H1 (cell line): ENCODE data around the gene HTD2. TPM values are rescaled to one million over a fixed set of nuclear protein-coding genes. Genes with fewer than 3 reads are reported as not detected.
A peak's percentile ranks its signal among the peaks of the same experiment; 100 is the strongest.

Source experiments
- ATF2 ChIP-seq: IDR thresholded peaks from 2 replicates; pipeline ENCODE4 v1.6.1; 2012; ENCODE audit warnings: low read length, inconsistent platforms
- BCL11A ChIP-seq, 2 experiments: IDR thresholded peaks; one replicate each; pipeline ENCODE4 v1.6.1; 2011; ENCODE audit warnings: low read depth in 2 of 2, low read length in 2 of 2, mild to moderate bottlenecking in 2 of 2
- CEBPB ChIP-seq: IDR thresholded peaks from 2 replicates; pipeline ENCODE4 v1.6.1; 2012; ENCODE audit warnings: low read depth, low read length
- CHD2 ChIP-seq: IDR thresholded peaks from 2 replicates; pipeline ENCODE4 v1.6.1; 2012; ENCODE audit warnings: low read length, improper control_type of control experiment
- CTCF ChIP-seq, 3 experiments: IDR thresholded peaks; 1 replicate in 2 of 3; 2 replicates in 1 of 3; pipeline versions ENCODE4 v1.5.1 to v1.6.1; 2011; ENCODE audit warnings: low read length in 3 of 3, mild to moderate bottlenecking in 3 of 3, inconsistent platforms in 2 of 3, low read depth in 1 of 3, moderate library complexity in 1 of 3; ENCODE audit not compliant: insufficient read depth in 1 of 3; ENCODE audit errors: control extremely low read depth in 1 of 3
- FOSL1 ChIP-seq: IDR thresholded peaks from 2 replicates; pipeline ENCODE4 v1.6.1; 2011; ENCODE audit warnings: mild to moderate bottlenecking, low read depth, low read length, moderate library complexity; ENCODE audit not compliant: insufficient read depth
- GTF2F1 ChIP-seq: IDR thresholded peaks from 2 replicates; pipeline ENCODE4 v1.6.1; 2012; ENCODE audit warnings: low read depth, low read length, improper control_type of control experiment, borderline replicate concordance
- JUN ChIP-seq: IDR thresholded peaks from 2 replicates; pipeline ENCODE4 v1.6.1; 2011; ENCODE audit warnings: low read depth, mild to moderate bottlenecking, improper control_type of control experiment, low read length
- KDM5A ChIP-seq: fragments of 200-600 bp; IDR thresholded peaks from 2 replicates; pipeline ENCODE4 v1.7.1; 2012; ENCODE audit warnings: mild to moderate bottlenecking, low read length, inconsistent platforms, mixed read lengths
- MAX ChIP-seq: IDR thresholded peaks from 2 replicates; pipeline ENCODE4 v1.6.1; 2012; ENCODE audit warnings: inconsistent platforms
- NANOG ChIP-seq: IDR thresholded peaks from 2 replicates; pipeline ENCODE4 v1.6.1; 2011; ENCODE audit warnings: low read length, low read depth, mild to moderate bottlenecking, inconsistent platforms; ENCODE audit not compliant: insufficient read depth, poor library complexity, severe bottlenecking
- NRF1 ChIP-seq: IDR thresholded peaks from 2 replicates; pipeline ENCODE4 v1.6.1; 2011; ENCODE audit warnings: mild to moderate bottlenecking, low read depth, low read length, improper control_type of control experiment
- POLR2AphosphoS5 ChIP-seq: IDR thresholded peaks from 2 replicates; pipeline ENCODE4 v1.6.1; 2011; ENCODE audit warnings: low read depth, low read length
- RAD21 ChIP-seq, 2 experiments: IDR thresholded peaks in 1 of 2; conservative IDR thresholded peaks in 1 of 2; 2 replicates each; pipeline ENCODE4 v1.6.1; 2011; ENCODE audit warnings: low read depth in 2 of 2, low read length in 2 of 2, improper control_type of control experiment in 1 of 2, inconsistent platforms in 1 of 2, mild to moderate bottlenecking in 1 of 2, moderate library complexity in 1 of 2
- SAP30 ChIP-seq: fragments of 300-600 bp; sonication (generic); IDR thresholded peaks from 2 replicates; pipeline ENCODE4 v1.7.1; 2012; ENCODE audit warnings: low read length, moderate library complexity, mild to moderate bottlenecking, inconsistent platforms; ENCODE audit not compliant: insufficient read depth, insufficient replicate concordance
- SIN3A ChIP-seq, 2 experiments: IDR thresholded peaks in 1 of 2; conservative IDR thresholded peaks in 1 of 2; 2 replicates each; pipeline ENCODE4 v1.6.1; 2011 to 2012; ENCODE audit warnings: low read length in 2 of 2, improper control_type of control experiment in 1 of 2, low read depth in 1 of 2, mild to moderate bottlenecking in 1 of 2
- SIRT6 ChIP-seq: IDR thresholded peaks from one replicate; pipeline ENCODE4 v1.7.1; 2012; ENCODE audit warnings: low read length, inconsistent platforms
- SP1 ChIP-seq: IDR thresholded peaks from 2 replicates; pipeline ENCODE4 v1.6.1; 2011; ENCODE audit warnings: low read depth, low read length
- SUZ12 ChIP-seq: fragments of 200-600 bp; sonication (generic); IDR thresholded peaks from 2 replicates; pipeline ENCODE4 v1.6.1; 2012; ENCODE audit warnings: mild to moderate bottlenecking, inconsistent platforms, low read length, moderate library complexity, mixed read lengths
- YY1 ChIP-seq: IDR thresholded peaks from 2 replicates; pipeline ENCODE4 v1.6.1; 2011; ENCODE audit warnings: low read depth, mild to moderate bottlenecking, low read length
- polyA plus RNA-seq, 7 experiments: library from polyadenylated mRNA; depleted of rRNA in 3 of 7; stranded (reverse) in 5 of 7; unstranded in 2 of 7; fragments of >200 nt in 5 of 7; fragments of 200-250 nt in 2 of 7; gene quantifications; 1 replicate in 5 of 7; 2 replicates in 1 of 7; 4 replicates in 1 of 7; pipeline versions ENCODE4 v1.2.1 to v1.2.3, GENCODE V29; 2011 to 2013; ENCODE audit warnings: missing spikeins in 2 of 7, mixed read lengths in 2 of 7
- total RNA-seq: library from RNA; stranded (reverse); fragmentation: NEBNext Ultra II Directional; extraction: Animal tissue kit (Norgen Biotek cat#: 25700); gene quantifications from 2 replicates; pipeline ENCODE4 v1.2.1, GENCODE V29; 2021

The HTD2 gene
- total and polyA plus RNA-seq, 2 of the 8 experiments (the other 6 are each of a cell fraction or from before 2014, with no cell fraction given), result 8.8 to 10.8 TPM

- TF ChIP-seq ATF2 (no peak), CTCF (IDR thresholded peaks at IDR 0.05; ENCODE audit: control extremely low read depth in 1 of 3, insufficient read depth in 1 of 3, low read depth in 1 of 3, low read length in 3 of 3) (peak in 1 of 3 experiments; percentile 29; a peak in 2 of 4 replicates), CHD2 (no peak), GTF2F1 (no peak), NANOG (peak; percentile 4), CEBPB (no peak), SIRT6 (no peak), BCL11A (IDR thresholded peaks at IDR 0.05; ENCODE audit: low read depth in 2 of 2, low read length in 2 of 2) (no peak), SIN3A (conservative IDR thresholded peaks at IDR 0.05 in 1 of 2, IDR thresholded peaks at IDR 0.05 in 1 of 2; ENCODE audit: low read depth in 1 of 2, low read length in 2 of 2) (peak; percentile 37 to 88; a peak in 2 of 4 replicates), SUZ12 (peak; percentile 36; the same call in 1 of the 2 replicates), RAD21 (IDR thresholded peaks at IDR 0.05 in 1 of 2, conservative IDR thresholded peaks at IDR 0.05 in 1 of 2; ENCODE audit: low read depth in 2 of 2, low read length in 2 of 2) (peak in 1 of 2 experiments; percentile 42; a peak in 2 of 4 replicates), JUN (no peak), SP1 (no peak), SAP30 (no peak), NRF1 (no peak), KDM5A (no peak), MAX (peak; percentile 91), POLR2AphosphoS5 (no peak), YY1 (peak; percentile 17; the same call in 1 of the 2 replicates), FOSL1 (peak; percentile 100)
Measured at GRCh38 chr3:58332575-58333188, 26.4 kb downstream of the HTD2 start, which contains the start of gene PXK (continued).
